GM18858 (cell line): ENCODE measurements around the gene MSANTD1.
A peak's percentile ranks its signal among the peaks of the same experiment; 100 is the strongest.

Experiments
- ATAC-seq: cut with Tn5 transposase; IDR thresholded peaks from one replicate; pipeline ENCODE4 v1.9.1; 2021; ENCODE audit not compliant: unreplicated experiment

MSANTD1 gene

GRCh38 chr4:3248811-3249661 is at the start of gene MSANTD1:
MSANTD1 (plus strand) TSS chr4:3249159; CDS start chr4:3249223, 64 bp downstream.
- ATAC-seq: no peak

- ATAC-seq: no peak
Measured at GRCh38 chr4:3199653-3200422, 49.1 kb upstream of the MSANTD1 start.

GRCh38 chr4:3200423-3201090 is 48.4 kb upstream of the MSANTD1 start:
- ATAC-seq: no peak

GRCh38 chr4:3201718-3202702 is 46.9 kb upstream of the MSANTD1 start:
- peak; percentile 57 for ATAC-seq

- no peak for ATAC-seq
Measured at GRCh38 chr4:3202836-3203820, 45.8 kb upstream of the MSANTD1 start.

- no peak for ATAC-seq
Measured at GRCh38 chr4:3203971-3204431, 45.0 kb upstream of the MSANTD1 start.

GRCh38 chr4:3205995-3206394 is 43.0 kb upstream of the MSANTD1 start:
- no peak for ATAC-seq

- ATAC-seq: no peak
Measured at GRCh38 chr4:3206439-3207100, 42.4 kb upstream of the MSANTD1 start.

- no peak for ATAC-seq
Measured at GRCh38 chr4:3207531-3208037, 41.4 kb upstream of the MSANTD1 start.

- ATAC-seq: no peak
Measured at GRCh38 chr4:3208826-3209225, 40.1 kb upstream of the MSANTD1 start.

- no peak for ATAC-seq
Measured at GRCh38 chr4:3209551-3210325, 39.2 kb upstream of the MSANTD1 start.

- ATAC-seq: no peak
Measured at GRCh38 chr4:3210467-3210866, 38.5 kb upstream of the MSANTD1 start.

- no peak for ATAC-seq
Measured at GRCh38 chr4:3211866-3212265, 37.1 kb upstream of the MSANTD1 start.

- ATAC-seq: no peak
Measured at GRCh38 chr4:3212391-3213105, 36.4 kb upstream of the MSANTD1 start.

- ATAC-seq: no peak
Measured at GRCh38 chr4:3213106-3213425, 35.9 kb upstream of the MSANTD1 start.

- no peak for ATAC-seq
Measured at GRCh38 chr4:3213661-3214250, 35.2 kb upstream of the MSANTD1 start.

- ATAC-seq: no peak
Measured at GRCh38 chr4:3215256-3215655, 33.7 kb upstream of the MSANTD1 start.
